ENCODE data around the gene DDIT3. TPM values are rescaled to one million over a fixed set of nuclear protein-coding genes. Genes with fewer than 3 reads are reported as not detected.
A peak's percentile ranks its signal among the peaks of the same experiment; 100 is the strongest.

DDIT3 gene
- total RNA-seq, 1 donor from 2014 or later, result 42.6 TPM

GRCh38 chr12:57541001-57541400, 20.7 kb upstream of the DDIT3 start:
- Mint-ChIP-seq H3K4me1 (ENCODE audit: low read depth, unreplicated experiment) (peaks cover 27% of the 10 kb centered on the region), H3K27ac (ENCODE audit: unreplicated experiment) (no peak overlapping the region), H3K4me3 (ENCODE audit: unreplicated experiment) (peak overlapping the region; percentile 14), H3K9me3 (ENCODE audit: unreplicated experiment) (no peaks in the 10 kb centered on the region), H3K27me3 (ENCODE audit: low read depth, unreplicated experiment) (no peaks in the 10 kb centered on the region), H3K36me3 (ENCODE audit: low read depth, unreplicated experiment) (peaks cover 18% of the 10 kb centered on the region)
- no peak overlapping the region for H3K27ac ChIP-seq (ENCODE audit: low read depth, low read length)
- FAIRE-seq (no peak), DNase-seq (ENCODE audit: low read depth) (peak; percentile 30)
- peaks cover 55% of the 10 kb centered on the region for H3K79me2 ChIP-seq (ENCODE audit: insufficient read depth, low read length)
- peak overlapping the region; percentile 2 for H3K4me2 ChIP-seq (ENCODE audit: low read length)
- H3K9me3 ChIP-seq (ENCODE audit: insufficient read depth, low read depth, low read length), result no peaks in the 10 kb centered on the region
- H2AFZ ChIP-seq (ENCODE audit: low read depth, low read length), result no peak overlapping the region
- peaks cover 17% of the 10 kb centered on the region for H3K36me3 ChIP-seq (ENCODE audit: insufficient read depth, low read length)
- peaks cover 67% of the 10 kb centered on the region for H4K20me1 ChIP-seq (ENCODE audit: insufficient read depth, low read length)
- no peak overlapping the region for H3K4me3 ChIP-seq (ENCODE audit: insufficient read depth, low read depth, low read length)
- no peak overlapping the region for H3K9ac ChIP-seq (ENCODE audit: low read length)
- no peaks in the 10 kb centered on the region for H3K27me3 ChIP-seq (ENCODE audit: insufficient read depth, low read length)
- peaks cover 17% of the 10 kb centered on the region for H3K4me1 ChIP-seq (ENCODE audit: insufficient read depth, low read length)
- TF ChIP-seq EZH2 (IDR thresholded peaks at IDR 0.05; ENCODE audit: insufficient read depth, low read length) (no peak), CTCF (IDR thresholded peaks at IDR 0.05; ENCODE audit: insufficient read depth, low read depth, low read length) (no peak)

- H4K20me1 ChIP-seq (ENCODE audit: insufficient read depth, low read length), result peaks cover 64% of the 10 kb centered on the region
- H3K4me1 ChIP-seq (ENCODE audit: insufficient read depth, low read length), result peaks cover 9% of the 10 kb centered on the region
Measured at GRCh38 chr12:57539134-57539768, 18.9 kb upstream of the DDIT3 start.

GRCh38 chr12:57536597-57536942, 16.3 kb upstream of the DDIT3 start:
- Mint-ChIP-seq H3K4me3 (ENCODE audit: unreplicated experiment) (no peak overlapping the region), H3K4me1 (ENCODE audit: low read depth, unreplicated experiment) (peaks cover 10% of the 10 kb centered on the region), H3K27me3 (ENCODE audit: low read depth, unreplicated experiment) (no peaks in the 10 kb centered on the region), H3K36me3 (ENCODE audit: low read depth, unreplicated experiment) (peaks cover 30% of the 10 kb centered on the region), H3K9me3 (ENCODE audit: unreplicated experiment) (no peaks in the 10 kb centered on the region), H3K27ac (ENCODE audit: unreplicated experiment) (no peak overlapping the region)
- peaks cover 25% of the 10 kb centered on the region for H3K79me2 ChIP-seq (ENCODE audit: insufficient read depth, low read length)
- H3K9ac ChIP-seq (ENCODE audit: low read length), result no peak overlapping the region
- H3K9me3 ChIP-seq (ENCODE audit: insufficient read depth, low read depth, low read length), result no peaks in the 10 kb centered on the region
- H3K36me3 ChIP-seq (ENCODE audit: insufficient read depth, low read length), result peaks cover 49% of the 10 kb centered on the region
- peaks cover 63% of the 10 kb centered on the region for H4K20me1 ChIP-seq (ENCODE audit: insufficient read depth, low read length)
- TF ChIP-seq EZH2 (IDR thresholded peaks at IDR 0.05; ENCODE audit: insufficient read depth, low read length) (no peak), CTCF (IDR thresholded peaks at IDR 0.05; ENCODE audit: insufficient read depth, low read depth, low read length) (no peak)
- no peak overlapping the region for H3K27ac ChIP-seq (ENCODE audit: low read depth, low read length)
- DNase-seq (ENCODE audit: low read depth) (no peak), FAIRE-seq (no peak)
- H3K4me3 ChIP-seq (ENCODE audit: insufficient read depth, low read depth, low read length), result no peak overlapping the region
- peaks cover 4% of the 10 kb centered on the region for H3K4me1 ChIP-seq (ENCODE audit: insufficient read depth, low read length)
- H3K27me3 ChIP-seq (ENCODE audit: insufficient read depth, low read length), result no peaks in the 10 kb centered on the region
- H3K4me2 ChIP-seq (ENCODE audit: low read length), result no peak overlapping the region
- H2AFZ ChIP-seq (ENCODE audit: low read depth, low read length), result no peak overlapping the region

More at GRCh38 chr12:57539134-57539768, 18.9 kb upstream of the DDIT3 start:
- no peak for TF ChIP-seq EZH2 (IDR thresholded peaks at IDR 0.05; ENCODE audit: insufficient read depth, low read length)
- no peak for DNase-seq (ENCODE audit: low read depth)
- no peak for FAIRE-seq
- Histone ChIP-seq H3K36me3 (ENCODE audit: insufficient read depth, low read length) (peaks cover 24% of the 10 kb centered on the region), H3K27ac (ENCODE audit: low read depth, low read length) (no peak overlapping the region), H3K9ac (ENCODE audit: low read length) (no peak overlapping the region), H3K27me3 (ENCODE audit: insufficient read depth, low read length) (no peaks in the 10 kb centered on the region), H3K4me2 (ENCODE audit: low read length) (no peak overlapping the region), H3K79me2 (ENCODE audit: insufficient read depth, low read length) (peaks cover 39% of the 10 kb centered on the region), H3K4me3 (ENCODE audit: insufficient read depth, low read depth, low read length) (no peak overlapping the region), H3K9me3 (ENCODE audit: insufficient read depth, low read depth, low read length) (no peaks in the 10 kb centered on the region), H2AFZ (ENCODE audit: low read depth, low read length) (no peak overlapping the region)
- Mint-ChIP-seq H3K27me3 (ENCODE audit: low read depth, unreplicated experiment) (no peaks in the 10 kb centered on the region), H3K4me3 (ENCODE audit: unreplicated experiment) (no peak overlapping the region), H3K36me3 (ENCODE audit: low read depth, unreplicated experiment) (peaks cover 21% of the 10 kb centered on the region), H3K27ac (ENCODE audit: unreplicated experiment) (no peak overlapping the region), H3K9me3 (ENCODE audit: unreplicated experiment) (no peaks in the 10 kb centered on the region), H3K4me1 (ENCODE audit: low read depth, unreplicated experiment) (peaks cover 15% of the 10 kb centered on the region)

Data from astrocyte (in vitro differentiated cells and primary cell).